HepG2 (cell line): ENCODE results near the gene CMTM8. TPM values are rescaled to one million over a fixed set of nuclear protein-coding genes. Genes with fewer than 3 reads are reported as not detected.
A peak's percentile ranks its signal among the peaks of the same experiment; 100 is the strongest.

ENCODE experiments used
- ETV5 ChIP-seq: IDR thresholded peaks from 2 replicates; pipeline ENCODE4 v1.6.1; 2018; ENCODE audit warnings: missing biosample characterization, missing genetic modification reagents, inconsistent platforms, borderline replicate concordance
- HOXA5 ChIP-seq: sonication (generic); formaldehyde crosslinking; IDR thresholded peaks from 2 replicates; pipeline ENCODE4 v1.4.0; 2020; ENCODE audit warnings: missing genetic modification reagents
- IRX3 ChIP-seq: sonication (generic); formaldehyde crosslinking; IDR thresholded peaks from 2 replicates; pipeline ENCODE4 v1.8.1; 2023; ENCODE audit warnings: mild to moderate bottlenecking, low read depth, missing genetic modification reagents, borderline replicate concordance
- JUNB ChIP-seq: sonication (generic); formaldehyde crosslinking; IDR thresholded peaks from 2 replicates; pipeline ENCODE4 v1.8.0; 2022; ENCODE audit warnings: missing genetic modification reagents, mild to moderate bottlenecking, borderline replicate concordance
- KAT7 ChIP-seq: IDR thresholded peaks from 2 replicates; pipeline ENCODE4 v1.6.1; 2018; ENCODE audit warnings: borderline replicate concordance, missing compliant biosample characterization
- MXD4 ChIP-seq: IDR thresholded peaks from 2 replicates; pipeline ENCODE4 v1.6.1; 2016; ENCODE audit warnings: mild to moderate bottlenecking, missing biosample characterization, missing genetic modification reagents
- NCOA2 ChIP-seq: sonication (generic); formaldehyde crosslinking; IDR thresholded peaks from 2 replicates; pipeline ENCODE4 v1.8.0; 2022; ENCODE audit warnings: inconsistent platforms
- ZFP90 ChIP-seq: sonication (generic); formaldehyde crosslinking; IDR thresholded peaks from 2 replicates; pipeline ENCODE4 v1.8.0; 2022; ENCODE audit warnings: missing genetic modification reagents, mild to moderate bottlenecking, inconsistent platforms, borderline replicate concordance
- ZNF44 ChIP-seq: sonication (generic); formaldehyde crosslinking; IDR thresholded peaks from 2 replicates; pipeline ENCODE4 v1.5.1; 2020; ENCODE audit warnings: mild to moderate bottlenecking, missing genetic modification reagents
- polyA plus RNA-seq, 8 experiments: library from polyadenylated mRNA; depleted of rRNA in 3 of 8; stranded (reverse) in 7 of 8; unstranded in 1 of 8; fragments of >200 nt; fragmentation: Illumina TruSeq in 4 of 8; extraction: Trizol in 4 of 8; gene quantifications; 2 replicates each; pipeline versions ENCODE4 v1.2.1 to v1.2.3, GENCODE V29; 2011 to 2016; ENCODE audit warnings: low read depth in 4 of 8, missing spikeins in 1 of 8, mixed read lengths in 1 of 8; ENCODE audit not compliant: insufficient read depth in 1 of 8
- total RNA-seq, 5 experiments: library from RNA; depleted of rRNA; stranded (reverse); fragments of >200 nt; fragmentation: Illumina TruSeq; extraction: Trizol; gene quantifications; 2 replicates each; pipeline ENCODE4 v1.2.3, GENCODE V29; 2016; ENCODE audit warnings: low read depth in 1 of 5
- TF ChIP-seq, protein P1 (sequence below): IDR thresholded peaks from 2 replicates; pipeline ENCODE4 v1.4.0; 2020; ENCODE audit warnings: mild to moderate bottlenecking, missing genetic modification reagents
- TF ChIP-seq, protein P2 (sequence below): IDR thresholded peaks from 2 replicates; pipeline ENCODE4 v1.6.1; 2016
- TF ChIP-seq, protein P3 (sequence below): sonication (generic); formaldehyde crosslinking; IDR thresholded peaks from 2 replicates; pipeline ENCODE4 v1.8.0; 2022; ENCODE audit warnings: mild to moderate bottlenecking, missing genetic modification reagents, borderline replicate concordance
- TF ChIP-seq, protein P4 (sequence below): sonication (generic); formaldehyde crosslinking; IDR thresholded peaks from 2 replicates; pipeline ENCODE4 v1.4.0; 2020; ENCODE audit warnings: missing genetic modification reagents
- TF ChIP-seq, protein P5 (sequence below): sonication (generic); formaldehyde crosslinking; IDR thresholded peaks from 2 replicates; pipeline ENCODE4 v1.5.0; 2020; ENCODE audit warnings: missing genetic modification reagents
- TF ChIP-seq, protein P6 (sequence below): sonication (generic); formaldehyde crosslinking; IDR thresholded peaks from 2 replicates; pipeline ENCODE4 v1.4.0; 2020; ENCODE audit warnings: mild to moderate bottlenecking, missing genetic modification reagents

Gene CMTM8
- total and polyA plus RNA-seq, 2 of the 13 experiments (the other 11 are each of a cell fraction or from before 2014, with no cell fraction given), result 8.9 to 15.8 TPM

DNA sequence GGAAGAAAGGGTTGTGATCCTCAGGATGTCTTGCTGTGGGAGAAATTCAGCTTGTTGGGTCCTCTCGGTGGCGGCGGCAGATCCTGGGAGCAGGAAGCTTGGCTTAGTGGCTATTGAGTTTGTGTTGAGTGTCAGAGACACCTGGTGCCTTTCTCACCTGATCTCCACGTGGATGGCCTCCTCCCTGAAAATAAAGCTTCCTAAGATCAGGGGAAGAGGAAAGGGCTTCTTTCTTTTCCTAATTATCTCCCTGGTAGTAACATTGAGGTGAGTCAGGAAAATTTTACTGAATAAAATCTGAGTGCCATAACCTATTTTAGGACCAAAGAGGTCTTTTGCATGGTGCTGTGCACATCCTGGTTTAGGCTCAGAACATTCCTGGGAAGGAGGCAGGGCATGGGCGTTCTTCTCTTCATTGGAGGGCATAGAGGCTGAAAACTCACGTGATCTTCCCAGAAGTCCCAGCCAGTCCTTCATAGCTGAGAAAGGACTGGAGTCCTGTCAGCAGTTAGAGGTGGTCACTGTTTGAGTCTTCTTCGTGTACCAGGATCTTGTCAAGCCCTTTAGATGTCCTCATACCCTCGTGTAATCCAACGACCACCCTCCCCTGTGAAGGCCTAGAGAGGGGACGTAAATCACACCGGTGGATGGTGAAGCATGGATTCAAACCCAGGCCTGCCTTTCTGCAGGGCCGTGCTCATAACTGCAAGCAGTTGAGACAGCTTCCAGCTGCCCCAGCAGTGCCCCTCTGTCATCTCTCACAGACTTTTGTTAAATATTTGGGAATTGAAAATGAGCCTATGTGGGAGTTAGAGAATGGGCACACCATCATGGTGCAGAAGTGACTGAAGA lies 1.1 kb downstream of the CMTM8 start (continued):
- TF ChIP-seq, protein P1, sequence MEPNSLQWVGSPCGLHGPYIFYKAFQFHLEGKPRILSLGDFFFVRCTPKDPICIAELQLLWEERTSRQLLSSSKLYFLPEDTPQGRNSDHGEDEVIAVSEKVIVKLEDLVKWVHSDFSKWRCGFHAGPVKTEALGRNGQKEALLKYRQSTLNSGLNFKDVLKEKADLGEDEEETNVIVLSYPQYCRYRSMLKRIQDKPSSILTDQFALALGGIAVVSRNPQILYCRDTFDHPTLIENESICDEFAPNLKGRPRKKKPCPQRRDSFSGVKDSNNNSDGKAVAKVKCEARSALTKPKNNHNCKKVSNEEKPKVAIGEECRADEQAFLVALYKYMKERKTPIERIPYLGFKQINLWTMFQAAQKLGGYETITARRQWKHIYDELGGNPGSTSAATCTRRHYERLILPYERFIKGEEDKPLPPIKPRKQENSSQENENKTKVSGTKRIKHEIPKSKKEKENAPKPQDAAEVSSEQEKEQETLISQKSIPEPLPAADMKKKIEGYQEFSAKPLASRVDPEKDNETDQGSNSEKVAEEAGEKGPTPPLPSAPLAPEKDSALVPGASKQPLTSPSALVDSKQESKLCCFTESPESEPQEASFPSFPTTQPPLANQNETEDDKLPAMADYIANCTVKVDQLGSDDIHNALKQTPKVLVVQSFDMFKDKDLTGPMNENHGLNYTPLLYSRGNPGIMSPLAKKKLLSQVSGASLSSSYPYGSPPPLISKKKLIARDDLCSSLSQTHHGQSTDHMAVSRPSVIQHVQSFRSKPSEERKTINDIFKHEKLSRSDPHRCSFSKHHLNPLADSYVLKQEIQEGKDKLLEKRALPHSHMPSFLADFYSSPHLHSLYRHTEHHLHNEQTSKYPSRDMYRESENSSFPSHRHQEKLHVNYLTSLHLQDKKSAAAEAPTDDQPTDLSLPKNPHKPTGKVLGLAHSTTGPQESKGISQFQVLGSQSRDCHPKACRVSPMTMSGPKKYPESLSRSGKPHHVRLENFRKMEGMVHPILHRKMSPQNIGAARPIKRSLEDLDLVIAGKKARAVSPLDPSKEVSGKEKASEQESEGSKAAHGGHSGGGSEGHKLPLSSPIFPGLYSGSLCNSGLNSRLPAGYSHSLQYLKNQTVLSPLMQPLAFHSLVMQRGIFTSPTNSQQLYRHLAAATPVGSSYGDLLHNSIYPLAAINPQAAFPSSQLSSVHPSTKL (CRISPR knock-in tag), result 0 out of 2 replicates have a peak, but pooled peaks have one; percentile 10
- TF ChIP-seq ZFP90 (CRISPR knock-in tag) (0 out of 2 replicates have a peak, but pooled peaks have one; percentile 39), JUNB (CRISPR knock-in tag) (no peak), IRX3 (peak; percentile 21; the same call in 1 of the 2 replicates), HOXA5 (CRISPR knock-in tag) (no peak), NCOA2 (CRISPR knock-in tag) (peak; percentile 34; the same call in 1 of the 2 replicates), MXD4 (CRISPR knock-in tag) (peak; percentile 66; the same call in 1 of the 2 replicates), KAT7 (0 out of 2 replicates have a peak, but pooled peaks have one; percentile 47), ETV5 (CRISPR knock-in tag) (peak; percentile 8; the same call in 1 of the 2 replicates), ZNF44 (CRISPR knock-in tag) (no peak)
- TF ChIP-seq, protein P2, sequence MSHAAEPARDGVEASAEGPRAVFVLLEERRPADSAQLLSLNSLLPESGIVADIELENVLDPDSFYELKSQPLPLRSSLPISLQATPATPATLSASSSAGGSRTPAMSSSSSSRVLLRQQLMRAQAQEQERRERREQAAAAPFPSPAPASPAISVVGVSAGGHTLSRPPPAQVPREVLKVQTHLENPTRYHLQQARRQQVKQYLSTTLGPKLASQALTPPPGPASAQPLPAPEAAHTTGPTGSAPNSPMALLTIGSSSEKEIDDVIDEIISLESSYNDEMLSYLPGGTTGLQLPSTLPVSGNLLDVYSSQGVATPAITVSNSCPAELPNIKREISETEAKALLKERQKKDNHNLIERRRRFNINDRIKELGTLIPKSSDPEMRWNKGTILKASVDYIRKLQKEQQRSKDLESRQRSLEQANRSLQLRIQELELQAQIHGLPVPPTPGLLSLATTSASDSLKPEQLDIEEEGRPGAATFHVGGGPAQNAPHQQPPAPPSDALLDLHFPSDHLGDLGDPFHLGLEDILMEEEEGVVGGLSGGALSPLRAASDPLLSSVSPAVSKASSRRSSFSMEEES (CRISPR knock-in tag), result 0 out of 2 replicates have a peak, but pooled peaks have one; percentile 44
- TF ChIP-seq, protein P3, sequence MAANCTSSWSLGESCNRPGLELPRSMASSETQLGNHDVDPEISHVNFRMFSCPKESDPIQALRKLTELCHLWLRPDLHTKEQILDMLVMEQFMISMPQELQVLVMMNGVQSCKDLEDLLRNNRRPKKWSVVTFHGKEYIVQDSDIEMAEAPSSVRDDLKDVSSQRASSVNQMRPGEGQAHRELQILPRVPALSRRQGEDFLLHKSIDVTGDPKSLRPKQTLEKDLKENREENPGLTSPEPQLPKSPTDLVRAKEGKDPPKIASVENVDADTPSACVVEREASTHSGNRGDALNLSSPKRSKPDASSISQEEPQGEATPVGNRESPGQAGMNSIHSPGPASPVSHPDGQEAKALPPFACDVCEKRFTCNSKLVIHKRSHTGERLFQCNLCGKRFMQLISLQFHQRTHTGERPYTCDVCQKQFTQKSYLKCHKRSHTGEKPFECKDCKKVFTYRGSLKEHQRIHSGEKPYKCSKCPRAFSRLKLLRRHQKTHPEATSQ (CRISPR knock-in tag), result 0 out of 2 replicates have a peak, but pooled peaks have one; percentile 46
- TF ChIP-seq, protein P4, sequence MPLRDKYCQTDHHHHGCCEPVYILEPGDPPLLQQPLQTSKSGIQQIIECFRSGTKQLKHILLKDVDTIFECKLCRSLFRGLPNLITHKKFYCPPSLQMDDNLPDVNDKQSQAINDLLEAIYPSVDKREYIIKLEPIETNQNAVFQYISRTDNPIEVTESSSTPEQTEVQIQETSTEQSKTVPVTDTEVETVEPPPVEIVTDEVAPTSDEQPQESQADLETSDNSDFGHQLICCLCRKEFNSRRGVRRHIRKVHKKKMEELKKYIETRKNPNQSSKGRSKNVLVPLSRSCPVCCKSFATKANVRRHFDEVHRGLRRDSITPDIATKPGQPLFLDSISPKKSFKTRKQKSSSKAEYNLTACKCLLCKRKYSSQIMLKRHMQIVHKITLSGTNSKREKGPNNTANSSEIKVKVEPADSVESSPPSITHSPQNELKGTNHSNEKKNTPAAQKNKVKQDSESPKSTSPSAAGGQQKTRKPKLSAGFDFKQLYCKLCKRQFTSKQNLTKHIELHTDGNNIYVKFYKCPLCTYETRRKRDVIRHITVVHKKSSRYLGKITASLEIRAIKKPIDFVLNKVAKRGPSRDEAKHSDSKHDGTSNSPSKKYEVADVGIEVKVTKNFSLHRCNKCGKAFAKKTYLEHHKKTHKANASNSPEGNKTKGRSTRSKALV (CRISPR knock-in tag), result 0 out of 2 replicates have a peak, but pooled peaks have one; percentile 35
- TF ChIP-seq, protein P5, sequence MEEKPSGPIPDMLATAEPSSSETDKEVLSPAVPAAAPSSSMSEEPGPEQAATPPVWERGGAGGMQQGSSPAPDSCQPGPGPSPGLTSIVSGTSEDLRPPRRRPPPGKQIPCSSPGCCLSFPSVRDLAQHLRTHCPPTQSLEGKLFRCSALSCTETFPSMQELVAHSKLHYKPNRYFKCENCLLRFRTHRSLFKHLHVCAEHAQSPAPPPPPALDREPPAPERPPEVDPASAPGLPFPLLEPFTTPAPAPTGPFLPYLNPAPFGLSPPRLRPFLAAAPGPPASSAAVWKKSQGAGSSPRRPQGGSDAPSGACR (CRISPR knock-in tag), result 0 out of 2 replicates have a peak, but pooled peaks have one; percentile 34
- TF ChIP-seq, protein P6, sequence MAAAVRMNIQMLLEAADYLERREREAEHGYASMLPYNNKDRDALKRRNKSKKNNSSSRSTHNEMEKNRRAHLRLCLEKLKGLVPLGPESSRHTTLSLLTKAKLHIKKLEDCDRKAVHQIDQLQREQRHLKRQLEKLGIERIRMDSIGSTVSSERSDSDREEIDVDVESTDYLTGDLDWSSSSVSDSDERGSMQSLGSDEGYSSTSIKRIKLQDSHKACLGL (CRISPR knock-in tag), result peak; percentile 59; the same call in 1 of the 2 replicates
